ENCODE data around the gene CGAS. TPM values are rescaled to one million over a fixed set of nuclear protein-coding genes. Genes with fewer than 3 reads are reported as not detected.
"Not testable (repeated sequence)": the region's sequence is repeated elsewhere in the genome, so short reads cannot be mapped to it uniquely, and the experiment has no call there.

Gene CGAS
- total RNA-seq, 1 donor from 2014 or later = 7.7 TPM

DNA sequence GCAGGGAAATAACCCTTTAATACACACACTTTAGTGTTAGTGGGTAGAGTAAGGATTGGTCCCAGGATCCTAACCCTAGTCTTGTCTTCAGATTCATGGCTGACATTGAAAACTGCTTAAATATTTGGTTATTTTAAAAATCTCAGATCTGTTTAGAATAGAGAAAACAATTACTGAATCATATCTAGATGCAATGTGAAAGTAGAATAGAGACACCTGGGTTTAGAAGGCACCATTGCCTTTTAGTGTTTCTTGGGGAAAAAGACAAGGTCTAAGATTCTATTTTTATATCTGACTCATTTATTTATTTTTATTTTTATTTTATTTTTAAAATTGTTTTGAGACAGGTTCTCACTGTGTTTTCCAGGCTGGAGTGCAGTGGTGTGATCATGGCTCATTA is 51.4 kb downstream of the CGAS start:
- no peak for DNase-seq (ENCODE audit: extremely low read depth, low read depth, low spot score)

DNA sequence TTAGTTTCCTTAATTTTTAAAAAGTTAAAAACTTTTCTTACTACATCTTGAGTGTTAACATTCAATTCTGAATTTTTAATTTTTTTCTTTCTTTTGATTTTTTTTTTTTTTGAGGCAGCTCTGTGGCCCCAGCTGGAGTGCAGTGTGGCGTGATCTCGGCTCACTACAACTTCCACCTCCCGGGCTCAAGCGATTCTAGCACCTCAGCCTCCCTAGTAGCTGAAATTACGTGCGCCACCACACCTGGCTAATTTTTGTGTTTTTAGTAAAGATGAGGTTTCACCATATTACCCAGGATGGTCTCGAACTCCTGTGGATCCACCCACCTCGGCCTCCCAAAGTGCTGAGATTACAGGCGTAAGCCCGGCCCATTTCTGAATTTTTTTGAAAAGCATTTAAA is 56.2 kb downstream of the CGAS start:
- no peak for DNase-seq (ENCODE audit: extremely low read depth, low read depth, low spot score)

DNA sequence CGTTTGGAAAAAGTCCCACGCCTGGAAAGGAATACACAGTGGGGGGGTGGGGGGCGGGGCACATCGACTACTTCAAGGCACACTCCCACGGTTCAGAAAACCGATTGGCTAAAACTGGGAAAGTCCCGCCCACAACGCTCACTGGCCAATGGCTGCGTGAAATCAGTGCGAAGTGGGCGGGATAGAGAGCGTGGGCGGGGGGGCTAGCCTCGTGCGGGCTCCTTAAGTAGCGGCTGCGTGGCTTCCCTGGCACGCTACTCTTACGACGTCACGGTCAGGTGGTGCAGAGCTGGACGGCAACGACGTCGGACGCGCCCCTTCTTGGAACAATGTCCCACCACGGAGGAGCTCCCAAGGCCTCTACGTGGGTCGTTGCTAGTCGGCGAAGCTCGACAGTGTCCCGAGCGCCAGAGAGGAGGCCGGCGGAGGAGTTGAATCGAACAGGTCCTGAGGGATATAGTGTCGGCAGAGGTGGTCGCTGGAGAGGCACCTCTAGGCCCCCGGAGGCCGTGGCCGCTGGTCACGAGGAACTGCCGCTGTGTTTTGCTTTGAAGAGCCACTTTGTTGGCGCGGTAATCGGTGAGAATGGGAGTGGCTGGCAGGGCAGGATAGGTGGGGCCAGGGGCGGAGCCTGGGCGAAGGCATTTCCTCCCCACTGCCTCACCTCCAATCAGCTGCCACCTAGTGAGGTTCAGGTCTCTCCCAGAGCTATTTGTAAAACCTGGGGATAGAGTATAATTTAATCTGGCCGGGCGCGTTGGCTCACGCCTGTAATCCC is 57.3 kb downstream of the CGAS start, which contains the start of gene DDX43:
Gene DDX43, plus strand, starts transcription at position 252 of the 778 bp plus-strand sequence. Its CDS starts 78 bp downstream, at position 330.
- DNase-seq (ENCODE audit: extremely low read depth, low read depth, low spot score) = no peak

DNA sequence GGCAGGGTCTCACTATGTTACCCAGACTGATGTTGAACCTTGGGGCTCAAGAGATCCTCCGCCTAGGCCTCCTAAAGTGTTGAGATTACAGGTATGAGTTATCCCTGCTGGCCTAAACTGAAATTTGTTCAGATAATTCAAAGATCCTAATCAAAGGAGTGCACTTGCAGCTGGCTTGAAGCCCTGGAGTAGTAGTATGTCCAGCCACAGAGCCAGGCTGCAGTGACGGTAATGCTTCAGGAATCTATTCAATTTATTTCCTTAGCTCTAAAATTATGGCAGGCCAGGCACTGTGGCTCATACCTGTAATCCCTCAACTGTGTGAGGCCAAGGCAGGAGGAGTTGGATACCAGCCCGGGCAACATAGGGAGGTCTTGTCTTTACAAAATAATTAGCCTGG is 58.8 kb downstream of the CGAS start:
- DNase-seq (ENCODE audit: extremely low read depth, low read depth, low spot score) = no peak

DNA sequence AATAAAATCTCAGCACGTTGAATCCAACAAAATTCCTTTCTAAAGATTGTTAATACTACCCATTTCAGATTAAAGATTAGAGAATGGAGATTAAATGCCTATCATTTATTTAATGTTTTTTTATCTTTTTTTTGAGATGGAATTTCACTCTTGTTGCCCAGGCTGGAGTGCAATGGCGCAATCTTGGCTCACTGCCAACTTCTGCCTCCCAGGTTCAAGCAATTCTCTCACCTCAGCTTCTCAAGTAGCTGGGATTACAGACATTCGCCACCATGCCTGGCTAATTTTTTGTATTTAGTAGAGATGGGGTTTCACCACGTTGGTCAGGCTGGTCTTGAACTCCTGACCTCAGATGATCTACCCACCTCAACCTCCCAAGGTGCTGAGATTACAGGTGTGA is 59.9 kb downstream of the CGAS start:
- DNase-seq (ENCODE audit: extremely low read depth, low read depth, low spot score) = not testable (repeated sequence)

DNA sequence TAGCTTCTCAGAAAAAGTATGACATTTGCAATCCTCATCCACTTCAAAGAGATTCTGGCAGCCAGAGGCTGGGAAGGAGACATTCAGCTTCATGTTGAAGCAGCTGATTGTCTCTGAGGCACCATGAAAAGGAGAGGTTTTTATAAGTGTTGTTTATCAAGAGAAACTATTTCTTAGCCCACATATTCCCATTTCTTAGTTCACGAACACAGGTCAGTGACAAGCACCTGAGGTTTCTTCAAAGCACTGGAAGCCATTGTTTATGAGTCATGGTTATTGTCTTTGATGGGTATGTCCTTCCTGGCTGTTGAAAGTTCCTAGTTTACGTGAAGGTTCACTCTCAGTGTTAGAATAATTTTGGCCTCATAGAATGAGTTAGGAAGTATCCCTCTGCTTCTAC is 60.4 kb downstream of the CGAS start:
- DNase-seq (ENCODE audit: extremely low read depth, low read depth, low spot score) = no peak

DNA sequence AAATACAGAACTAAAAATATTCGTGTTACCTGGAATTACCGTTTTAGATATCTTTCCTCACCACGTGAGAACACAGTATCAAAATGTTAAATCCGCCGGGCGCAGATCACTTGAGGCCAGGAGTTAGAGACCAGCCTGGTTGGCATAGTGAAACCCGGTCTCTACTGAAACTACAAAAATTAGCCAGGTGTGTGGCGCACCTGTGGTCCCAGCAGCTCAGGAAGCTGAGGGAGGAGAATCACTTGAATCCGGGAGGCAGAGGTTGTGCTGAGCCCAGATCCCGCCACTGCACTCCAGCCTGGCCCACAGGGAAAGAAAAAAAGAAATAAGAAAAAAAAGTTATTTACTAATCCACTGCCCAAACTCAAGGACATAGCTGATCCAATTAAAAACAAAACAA is 62.2 kb downstream of the CGAS start:
- no peak for DNase-seq (ENCODE audit: extremely low read depth, low read depth, low spot score)

DNA sequence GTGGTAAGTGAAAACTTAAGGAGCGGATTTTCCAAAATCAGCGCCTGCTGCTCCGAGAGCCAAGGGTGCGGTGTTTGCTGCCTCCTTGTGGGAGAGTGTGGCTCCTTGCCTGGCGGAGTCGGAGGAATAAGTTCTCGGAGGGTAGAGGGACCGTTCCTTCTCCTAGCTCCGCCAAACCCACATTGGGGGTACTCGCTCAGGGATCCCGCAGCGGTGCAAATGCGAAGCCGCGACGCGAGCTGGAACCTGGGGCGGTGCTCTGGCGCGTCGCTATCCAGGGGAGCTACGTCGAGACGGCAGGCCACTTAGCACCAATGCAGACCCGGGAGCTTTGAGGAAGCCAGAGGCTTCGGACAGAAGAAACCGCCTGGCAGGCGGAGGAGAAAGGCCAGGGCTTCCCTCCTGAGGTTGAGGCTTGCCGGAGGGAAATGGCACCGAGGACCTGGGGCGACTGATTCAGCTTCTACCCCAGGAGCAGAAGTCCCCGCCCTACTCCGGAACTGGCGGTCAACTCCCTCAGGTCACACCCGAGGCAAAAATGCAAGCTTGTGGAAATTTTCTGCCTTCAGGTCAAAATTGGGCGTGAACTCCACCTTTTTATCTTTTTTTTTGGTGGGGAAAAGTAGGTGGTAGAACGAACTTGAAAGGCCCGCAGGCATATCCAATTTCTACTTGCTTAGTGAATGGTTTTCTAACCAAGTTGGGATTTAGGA is 63.1 kb downstream of the CGAS start:
- no peak for DNase-seq (ENCODE audit: extremely low read depth, low read depth, low spot score)

DNA sequence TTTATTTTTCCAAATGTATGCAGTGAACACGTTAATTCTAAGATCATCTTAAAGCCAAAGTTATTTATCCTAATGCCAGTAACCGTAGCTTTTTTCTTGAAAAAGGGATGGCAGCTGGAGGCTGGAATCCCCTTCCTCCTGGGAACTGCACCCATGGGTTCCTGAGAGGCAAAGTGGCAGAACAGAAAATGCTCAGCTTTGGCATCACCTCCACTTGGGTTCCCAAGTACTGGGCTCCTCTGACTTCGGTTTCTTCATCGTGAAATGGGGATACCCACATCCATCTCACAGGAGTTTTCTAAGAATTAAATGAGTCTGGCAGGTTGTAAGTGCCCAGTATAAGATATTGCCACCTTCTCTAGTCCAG is 63.7 kb downstream of the CGAS start:
- DNase-seq (ENCODE audit: extremely low read depth, low read depth, low spot score) = no peak

DNA sequence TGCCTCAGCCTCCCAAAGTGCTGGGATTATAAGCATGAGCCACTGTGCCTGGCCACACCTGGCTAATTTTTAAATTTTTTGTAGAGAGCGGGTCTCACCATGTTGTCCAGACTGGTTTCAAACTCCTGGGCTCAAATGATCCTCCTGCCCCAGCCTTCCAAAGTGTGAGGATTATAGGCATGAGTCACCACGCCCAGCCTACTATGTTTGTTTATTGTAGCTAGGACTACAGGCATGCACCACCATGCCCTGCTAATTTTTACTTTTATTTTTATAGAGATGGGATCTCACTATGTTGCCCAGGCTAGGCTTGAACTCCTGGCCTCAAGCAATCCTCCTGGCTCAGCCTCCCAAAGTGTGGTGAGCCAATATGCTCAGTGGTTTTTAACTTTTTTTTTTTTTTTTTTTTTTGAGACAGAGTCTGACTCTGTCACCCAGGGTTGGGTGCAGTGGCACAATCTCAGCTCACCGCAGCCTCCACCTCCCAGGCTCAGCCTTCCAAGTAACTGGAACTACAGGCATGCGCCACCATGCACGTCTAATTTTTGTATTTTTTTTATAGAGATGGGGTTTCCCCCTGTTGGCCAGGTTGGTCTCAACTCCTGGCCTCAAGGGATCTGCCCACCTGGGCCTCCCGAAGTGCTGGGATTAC is 69.5 kb downstream of the CGAS start:
- no peak for DNase-seq (ENCODE audit: extremely low read depth, low read depth, low spot score)

DNA sequence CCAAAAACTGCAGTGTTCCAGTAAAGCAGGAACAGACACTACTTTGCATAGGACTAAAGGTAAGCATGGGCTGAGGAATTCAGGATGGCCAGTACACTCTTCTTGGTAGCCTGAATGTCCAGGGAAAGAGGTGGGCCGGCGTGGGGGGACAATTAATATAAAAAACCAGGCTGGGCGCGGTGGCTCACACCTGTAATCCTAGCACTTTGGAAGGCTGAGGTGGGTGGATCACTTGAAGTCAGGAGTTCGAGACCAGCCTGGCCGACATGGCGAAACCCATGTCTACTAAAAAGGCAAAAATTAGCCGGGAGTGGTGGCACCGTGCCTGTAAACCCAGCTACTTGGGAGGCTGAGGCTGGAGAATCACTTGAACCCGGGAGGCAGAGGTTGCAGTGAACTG is 70.6 kb downstream of the CGAS start:
- DNase-seq (ENCODE audit: extremely low read depth, low read depth, low spot score) = not testable (repeated sequence)

DNA sequence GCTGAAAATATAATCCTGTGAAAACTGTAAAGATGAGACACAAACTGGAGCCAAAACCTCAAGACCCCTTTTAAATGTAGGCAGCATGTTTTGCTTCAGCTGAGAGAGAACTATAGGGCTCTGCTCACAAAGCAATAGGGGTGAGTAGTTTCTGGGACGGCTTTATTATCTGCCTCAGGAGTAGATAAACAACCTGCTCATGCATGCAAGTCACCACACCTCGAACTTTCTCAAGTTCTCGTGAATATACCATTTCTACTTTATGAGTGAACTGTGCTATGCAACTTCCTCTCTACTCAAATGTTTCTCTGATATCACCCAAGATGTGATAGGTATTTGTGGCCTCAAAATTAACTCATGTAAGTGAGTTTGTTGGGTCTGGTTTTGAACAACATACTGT is 74.9 kb downstream of the CGAS start:
- no peak for DNase-seq (ENCODE audit: extremely low read depth, low read depth, low spot score)

DNA sequence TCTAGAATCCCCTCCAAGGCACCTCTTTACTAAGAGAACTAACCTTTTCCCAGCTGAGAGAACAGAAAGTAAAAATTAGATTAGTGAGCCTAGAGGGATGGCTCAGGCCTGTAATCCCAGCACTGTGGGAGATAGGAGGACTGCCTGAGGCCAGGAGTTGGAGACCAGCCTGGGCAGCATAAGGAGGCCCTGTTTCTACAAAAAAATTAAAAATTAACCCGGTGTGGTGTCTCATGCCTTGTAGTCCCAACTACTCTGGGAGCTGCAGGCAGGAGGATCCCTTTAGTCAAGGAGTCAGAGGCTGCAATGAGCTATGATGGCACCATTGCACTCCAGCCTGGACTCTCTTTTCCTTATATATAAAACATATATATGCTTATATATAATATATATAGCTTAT is 76.9 kb downstream of the CGAS start:
- no peak for DNase-seq (ENCODE audit: extremely low read depth, low read depth, low spot score)

Other genes with a start within 250 kb of the CGAS start
- gene KHDC1L, start 226.8 kb downstream of the CGAS start, total RNA-seq = not detected in 2 replicates
- gene KHDC1, start 189.1 kb downstream of the CGAS start, total RNA-seq = 2.2 and 2.9 TPM in 2 replicates
- gene DPPA5, start 98.0 kb downstream of the CGAS start, total RNA-seq = not detected in 2 replicates
- not detected in 2 replicates for gene KHDC3L, start 89.6 kb downstream of the CGAS start, total RNA-seq
- gene OOEP, start 82.4 kb downstream of the CGAS start, total RNA-seq = not detected in 2 replicates
- gene DDX43, start 57.5 kb downstream of the CGAS start, total RNA-seq = 1.2 TPM in 1 of 2 replicates, not detected in the other
- gene MTO1, start 9.4 kb upstream of the CGAS start, total RNA-seq = 17.7 and 18.3 TPM in 2 replicates
- gene EEF1A1, start 68.7 kb upstream of the CGAS start, total RNA-seq = 7,387 and 12,050 TPM in 2 replicates
- 22.8 and 28.3 TPM in 2 replicates for gene SLC17A5, start 201.7 kb upstream of the CGAS start, total RNA-seq
- 85.1 and 100 TPM in 2 replicates for gene CD109, start 243.9 kb upstream of the CGAS start, total RNA-seq

Measured in glomerular endothelial cell (primary cell).